AG09319 (cell line): ENCODE measurements around the gene NECTIN1.

ENCODE experiments used
- DNase-seq: peaks from one replicate; pipeline ENCODE4 v3.0.0-alpha.2; 2010; ENCODE audit warnings: low read depth; ENCODE audit errors: extremely low read depth
- CTCF ChIP-seq: IDR thresholded peaks from 2 replicates; pipeline ENCODE4 v1.5.1; 2011; ENCODE audit warnings: low read depth, mild to moderate bottlenecking, inconsistent platforms, low read length, moderate library complexity

NECTIN1 gene

GRCh38 chr11:119666061-119666460 is 62.9 kb downstream of the NECTIN1 start:
- DNase-seq: no peak
- no peak for TF ChIP-seq CTCF

DNA sequence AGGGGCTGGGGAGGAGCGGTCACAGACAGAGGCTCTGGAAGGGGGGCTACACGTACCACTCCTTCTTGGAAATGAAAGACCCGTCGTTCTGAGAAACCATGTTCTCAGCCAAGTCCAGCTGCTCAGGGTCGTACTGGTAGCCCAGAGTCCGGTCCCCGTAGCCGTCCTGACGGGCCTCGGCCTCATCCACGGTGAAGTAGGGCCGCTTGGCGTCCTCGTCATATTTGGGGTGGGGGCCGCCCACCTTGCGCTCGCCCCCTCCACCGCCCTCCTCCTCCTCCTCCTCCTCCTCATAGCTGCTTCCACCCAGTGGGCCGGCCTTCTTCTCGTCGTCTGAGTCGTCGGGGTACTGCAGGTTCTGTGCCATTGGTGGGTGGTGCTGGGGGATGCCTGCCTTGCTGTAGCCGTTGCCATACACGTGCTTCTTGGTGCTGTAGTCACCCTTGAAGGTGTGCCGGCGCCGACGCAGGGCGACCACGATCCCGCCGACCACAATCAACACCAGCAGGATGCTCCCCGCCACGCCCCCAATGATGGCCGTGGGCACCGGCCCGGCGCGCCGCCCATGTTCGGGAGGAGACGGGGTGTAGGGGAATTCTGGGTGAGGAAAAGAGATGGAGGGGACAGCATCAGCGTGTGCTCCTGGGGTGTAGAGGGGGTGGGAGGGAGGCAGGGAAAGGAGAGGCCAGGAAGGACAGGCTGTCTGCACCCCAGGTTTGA is 64.1 kb downstream of the NECTIN1 start:
- TF ChIP-seq CTCF: no peak
- DNase-seq: no peak

- DNase-seq: no peak
- TF ChIP-seq CTCF: no peak
These were observed 64.9 kb downstream of the NECTIN1 start for GRCh38 chr11:119664063-119664572.

GRCh38 chr11:119663279-119663678 is 65.7 kb downstream of the NECTIN1 start:
- no peak for DNase-seq
- no peak for TF ChIP-seq CTCF

DNA sequence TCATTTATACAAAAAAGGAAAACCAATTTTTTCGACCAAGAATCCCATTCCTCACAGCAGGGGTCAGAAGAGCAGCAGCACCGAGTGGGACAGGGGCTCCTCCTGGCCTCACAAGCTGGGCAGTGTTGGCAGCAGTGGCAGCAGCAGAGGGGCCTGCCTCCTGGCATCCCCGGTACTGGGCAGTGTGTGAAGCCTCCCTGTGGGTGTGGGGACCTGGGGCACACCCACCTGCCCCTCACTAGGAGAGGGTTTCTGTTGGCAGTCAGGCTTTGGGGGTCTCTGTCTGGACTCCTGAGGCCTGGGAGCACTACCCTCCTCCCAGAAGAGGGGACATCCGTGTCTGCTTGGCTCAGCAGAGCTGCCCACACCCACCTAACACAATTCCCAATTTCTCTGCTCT is 67.8 kb downstream of the NECTIN1 start:
- no peak for DNase-seq
- TF ChIP-seq CTCF: no peak

- no peak for DNase-seq
These were observed 68.9 kb downstream of the NECTIN1 start for GRCh38 chr11:119659971-119660723.

More at GRCh38 chr11:119659971-119660723, 68.9 kb downstream of the NECTIN1 start:
- TF ChIP-seq CTCF: no peak
